SK-N-SH treated with all-trans-retinoic acid at 6 μM for 48 hours (cell line): ENCODE results near the gene DDX1.

Experiments used
- ATAC-seq: fragments of 200-7000 bp; cut with Tn5 transposase; 3 replicates; pipeline ENCODE4 v1.9.1; 2020; ENCODE audit warnings: mild to moderate bottlenecking, moderate library complexity
- ARNTL ChIP-seq: fragments of 450-650 bp; formaldehyde crosslinking; IDR thresholded peaks from 2 replicates; pipeline ENCODE4 v1.5.0; 2020; ENCODE audit warnings: low read depth, mild to moderate bottlenecking, moderate library complexity, borderline replicate concordance
- BACH2 ChIP-seq: fragments of 250-450 bp; sonication (Bioruptor Pico); IDR thresholded peaks from 2 replicates; pipeline ENCODE4 v1.9.0; 2021; ENCODE audit warnings: mild to moderate bottlenecking, borderline replicate concordance
- CSDC2 ChIP-seq: fragments of 250-450 bp; sonication (Bioruptor Pico); IDR thresholded peaks from 2 replicates; pipeline ENCODE4 v1.5.0; 2020; ENCODE audit warnings: mild to moderate bottlenecking, moderate library complexity
- ESRRG ChIP-seq: fragments of 250-450 bp; sonication (Bioruptor Pico); IDR thresholded peaks from 2 replicates; pipeline ENCODE4 v1.6.1; 2021; ENCODE audit warnings: mild to moderate bottlenecking
- GLIS3 ChIP-seq: fragments of 250-450 bp; sonication (Bioruptor Pico); IDR thresholded peaks from 2 replicates; pipeline ENCODE4 v1.5.0; 2020; ENCODE audit warnings: mild to moderate bottlenecking, moderate library complexity
- ISL1 ChIP-seq: fragments of 250-450 bp; sonication (Bioruptor Pico); IDR thresholded peaks from 2 replicates; pipeline ENCODE4 v2.1.2; 2022; ENCODE audit warnings: mild to moderate bottlenecking, moderate library complexity
- OSR1 ChIP-seq: fragments of 250-450 bp; sonication (Bioruptor Pico); IDR thresholded peaks from 2 replicates; pipeline ENCODE4 v1.8.0; 2022; ENCODE audit warnings: moderate library complexity, mild to moderate bottlenecking, inconsistent platforms
- PATZ1 ChIP-seq: fragments of 250-450 bp; sonication (Bioruptor Pico); IDR thresholded peaks from 2 replicates; pipeline ENCODE4 v1.8.0; 2020; ENCODE audit warnings: mild to moderate bottlenecking, moderate library complexity, borderline replicate concordance
- POU6F1 ChIP-seq: fragments of 250-450 bp; sonication (Bioruptor Pico); IDR thresholded peaks from 2 replicates; pipeline ENCODE4 v1.8.0; 2021; ENCODE audit warnings: low read depth, mild to moderate bottlenecking, moderate library complexity, borderline replicate concordance
- PPARA ChIP-seq: fragments of 250-450 bp; sonication (Bioruptor Pico); IDR thresholded peaks from 2 replicates; pipeline ENCODE4 v1.5.0; 2020; ENCODE audit warnings: mild to moderate bottlenecking, borderline replicate concordance
- RARB ChIP-seq: fragments of 250-450 bp; sonication (Bioruptor Pico); IDR thresholded peaks from 2 replicates; pipeline ENCODE4 v1.8.0; 2021; ENCODE audit warnings: mild to moderate bottlenecking, moderate library complexity
- SNAI2 ChIP-seq: fragments of 250-450 bp; sonication (Bioruptor Pico); IDR thresholded peaks from 2 replicates; pipeline ENCODE4 v1.5.0; 2020; ENCODE audit warnings: mild to moderate bottlenecking, moderate library complexity
- TOX ChIP-seq: fragments of 250-450 bp; sonication (Bioruptor Pico); IDR thresholded peaks from 2 replicates; pipeline ENCODE4 v1.8.0; 2021; ENCODE audit warnings: mild to moderate bottlenecking, moderate library complexity, borderline replicate concordance
- ZC3H10 ChIP-seq: fragments of 250-450 bp; sonication (Bioruptor Pico); IDR thresholded peaks from 2 replicates; pipeline ENCODE4 v1.5.1; 2021; ENCODE audit warnings: mild to moderate bottlenecking, moderate library complexity
- ZFP3 ChIP-seq: fragments of 250-450 bp; sonication (Bioruptor Pico); IDR thresholded peaks from 2 replicates; pipeline ENCODE4 v1.5.0; 2020; ENCODE audit warnings: mild to moderate bottlenecking, moderate library complexity
- ZFP30 ChIP-seq: fragments of 450-650 bp; formaldehyde crosslinking; IDR thresholded peaks from 2 replicates; pipeline ENCODE4 v1.5.0; 2022; ENCODE audit warnings: mild to moderate bottlenecking, moderate library complexity
- ZNF565 ChIP-seq: fragments of 450-650 bp; formaldehyde crosslinking; conservative IDR thresholded peaks from 2 replicates; pipeline ENCODE4 v1.5.0; 2020; ENCODE audit warnings: low read depth, mild to moderate bottlenecking, moderate library complexity
- ZNF70 ChIP-seq: fragments of 450-650 bp; formaldehyde crosslinking; IDR thresholded peaks from 2 replicates; pipeline ENCODE4 v1.5.0; 2020; ENCODE audit warnings: mild to moderate bottlenecking, moderate library complexity
- ZNF8 ChIP-seq: fragments of 450-650 bp; formaldehyde crosslinking; IDR thresholded peaks from 2 replicates; pipeline ENCODE4 v1.5.0; 2020; ENCODE audit warnings: mild to moderate bottlenecking, moderate library complexity
- TF ChIP-seq, protein P1 (sequence below): fragments of 250-450 bp; sonication (Bioruptor Pico); IDR thresholded peaks from 2 replicates; pipeline ENCODE4 v1.5.1; 2020; ENCODE audit warnings: low read depth, mild to moderate bottlenecking, moderate library complexity

Gene DDX1

DNA sequence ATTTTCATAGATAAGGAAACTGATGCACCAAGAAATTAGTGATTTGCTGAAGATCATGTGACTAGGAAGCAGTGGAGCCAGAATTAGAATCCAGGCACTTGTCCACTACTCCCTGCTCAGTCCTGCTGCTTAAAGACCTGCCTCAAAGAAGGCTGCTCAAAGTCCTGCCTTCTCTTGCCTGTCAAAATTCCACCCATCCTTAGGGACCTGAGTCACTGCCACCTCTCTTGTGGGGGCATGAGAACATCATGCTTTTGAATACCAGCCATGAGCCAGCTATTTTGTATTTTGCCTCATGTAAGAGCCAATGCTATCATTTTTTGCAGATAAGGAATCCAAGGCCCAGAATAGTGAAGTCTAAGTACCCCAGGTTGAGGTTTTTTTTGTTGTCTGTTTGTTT lies 47.1 kb downstream of the DDX1 start:
- no peak for ATAC-seq
- TF ChIP-seq BACH2 (CRISPR knock-in tag) (no peak), ZC3H10 (CRISPR knock-in tag) (no peak), PATZ1 (CRISPR knock-in tag) (no peak), TOX (CRISPR knock-in tag) (no peak)

DNA sequence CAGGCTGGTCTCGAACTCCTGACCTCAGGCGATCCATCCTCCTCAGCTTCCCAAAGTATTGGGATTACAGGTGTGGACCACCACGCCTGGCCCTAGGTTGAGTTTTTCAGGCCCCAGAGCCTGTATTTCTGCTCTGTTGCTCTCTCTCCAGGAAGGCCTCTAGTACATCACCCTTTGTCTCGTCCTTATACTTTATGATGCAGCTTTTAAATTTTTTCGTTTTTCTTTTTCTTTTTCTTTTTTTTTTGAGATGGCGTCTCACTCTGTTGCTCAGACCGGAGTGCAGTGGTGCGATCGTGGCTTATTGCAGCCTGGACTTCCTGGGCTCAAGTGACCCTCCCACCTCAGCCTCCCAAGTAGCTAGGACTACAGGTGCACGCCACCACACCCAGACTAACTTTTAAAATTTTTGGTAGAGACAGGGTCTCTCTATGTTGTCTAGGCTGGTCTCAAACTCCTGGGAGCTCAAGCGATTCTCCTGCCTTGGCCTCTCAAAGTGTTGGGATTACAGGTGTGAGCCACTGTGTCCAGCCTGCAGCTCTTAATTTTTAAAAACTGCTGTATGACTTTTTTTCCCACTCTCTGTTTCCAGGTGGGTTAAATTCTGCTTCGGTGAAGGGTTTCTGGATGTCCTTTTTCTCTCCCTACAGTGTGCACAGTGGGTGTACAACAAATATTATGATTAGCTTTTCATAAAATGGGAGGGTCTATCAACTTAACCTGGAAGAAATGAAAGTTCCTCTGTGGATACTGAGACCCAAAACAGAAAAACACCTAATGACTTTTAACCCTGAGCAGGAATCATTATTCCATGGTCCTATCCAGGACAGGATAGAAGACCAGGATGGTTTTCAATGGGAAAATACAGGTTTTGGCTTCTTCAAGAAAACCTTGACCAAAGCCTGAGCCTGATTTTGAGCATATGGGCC lies 47.9 kb downstream of the DDX1 start:
- ATAC-seq = no peak
- TF ChIP-seq ZFP30 (CRISPR knock-in tag) (no peak), SNAI2 (no peak), GLIS3 (CRISPR knock-in tag) (no peak), RARB (CRISPR knock-in tag) (no peak), ZFP3 (CRISPR knock-in tag) (no peak), ZNF70 (CRISPR knock-in tag) (no peak), PPARA (CRISPR knock-in tag) (no peak), ESRRG (CRISPR knock-in tag) (no peak), ISL1 (CRISPR knock-in tag) (no peak), ZNF565 (CRISPR knock-in tag) (no peak), CSDC2 (no peak), OSR1 (CRISPR knock-in tag) (no peak), TOX (CRISPR knock-in tag) (no peak), BACH2 (CRISPR knock-in tag) (no peak)
- TF ChIP-seq, protein P1, sequence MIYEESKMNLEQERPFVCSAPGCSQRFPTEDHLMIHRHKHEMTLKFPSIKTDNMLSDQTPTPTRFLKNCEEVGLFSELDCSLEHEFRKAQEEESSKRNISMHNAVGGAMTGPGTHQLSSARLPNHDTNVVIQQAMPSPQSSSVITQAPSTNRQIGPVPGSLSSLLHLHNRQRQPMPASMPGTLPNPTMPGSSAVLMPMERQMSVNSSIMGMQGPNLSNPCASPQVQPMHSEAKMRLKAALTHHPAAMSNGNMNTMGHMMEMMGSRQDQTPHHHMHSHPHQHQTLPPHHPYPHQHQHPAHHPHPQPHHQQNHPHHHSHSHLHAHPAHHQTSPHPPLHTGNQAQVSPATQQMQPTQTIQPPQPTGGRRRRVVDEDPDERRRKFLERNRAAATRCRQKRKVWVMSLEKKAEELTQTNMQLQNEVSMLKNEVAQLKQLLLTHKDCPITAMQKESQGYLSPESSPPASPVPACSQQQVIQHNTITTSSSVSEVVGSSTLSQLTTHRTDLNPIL = no peak

- TF ChIP-seq ZFP3 (CRISPR knock-in tag) (no peak), ZNF70 (CRISPR knock-in tag) (no peak), CSDC2 (no peak)
- TF ChIP-seq, protein P1 = no peak
Observed at GRCh38 chr2:15640261-15640711, 48.6 kb downstream of the DDX1 start.

DNA sequence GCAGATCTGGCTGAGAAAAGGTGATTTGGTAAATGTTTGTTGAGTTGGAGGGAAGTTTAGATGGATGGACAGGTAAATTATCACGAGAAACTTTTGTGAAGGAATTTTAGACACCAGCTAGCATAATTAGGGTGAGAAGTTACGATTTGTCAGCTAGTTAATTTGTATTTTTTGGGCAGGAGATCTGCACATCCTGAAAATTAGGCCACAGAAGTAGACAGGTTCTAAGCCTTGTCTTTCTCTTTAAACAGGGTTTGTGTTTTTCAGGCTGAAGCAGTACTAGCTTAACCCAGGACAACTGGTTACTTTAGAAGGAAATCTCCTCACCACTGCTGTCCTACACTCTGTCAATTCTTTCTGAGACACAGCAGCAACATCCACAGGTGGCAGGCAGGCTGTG lies 49.1 kb downstream of the DDX1 start:
- TF ChIP-seq ZNF8 (CRISPR knock-in tag) (no peak), ZFP3 (CRISPR knock-in tag) (no peak), BACH2 (CRISPR knock-in tag) (no peak), ISL1 (CRISPR knock-in tag) (no peak), GLIS3 (CRISPR knock-in tag) (no peak), ARNTL (CRISPR knock-in tag) (no peak), POU6F1 (no peak)
- TF ChIP-seq, protein P1 = no peak
- TF ChIP-seq, all 23 proteins: peak for 0
- no peak for ATAC-seq

More at GRCh38 chr2:15640261-15640711, 48.6 kb downstream of the DDX1 start:
- ATAC-seq = no peak; the same call in 2 of the 3 replicates
